GM12891 (cell line): ENCODE measurements around the gene UBR2.

Source experiments
- PAX5 ChIP-seq: IDR thresholded peaks from 2 replicates; pipeline ENCODE4 v1.6.1; 2011; ENCODE audit warnings: low read length, moderate library complexity, mild to moderate bottlenecking; ENCODE audit not compliant: insufficient read depth, severe bottlenecking
- POLR2A ChIP-seq: IDR thresholded peaks from 2 replicates; pipeline ENCODE4 v1.6.1; 2011; ENCODE audit warnings: low read depth, low read length, control low read depth
- POLR2AphosphoS5 ChIP-seq: IDR thresholded peaks from 2 replicates; pipeline ENCODE4 v1.6.1; 2011; ENCODE audit warnings: low read depth, low read length, control low read depth
- POU2F2 ChIP-seq: IDR thresholded peaks from 2 replicates; pipeline ENCODE4 v1.6.1; 2011; ENCODE audit warnings: low read depth, mild to moderate bottlenecking, control low read depth, low read length, moderate library complexity
- SPI1 ChIP-seq: IDR thresholded peaks from 2 replicates; pipeline ENCODE4 v1.6.1; 2011; ENCODE audit warnings: low read depth, low read length, control low read depth
- TAF1 ChIP-seq: IDR thresholded peaks from 2 replicates; pipeline ENCODE4 v1.6.1; 2011; ENCODE audit warnings: low read depth, low read length, control low read depth

DNA sequence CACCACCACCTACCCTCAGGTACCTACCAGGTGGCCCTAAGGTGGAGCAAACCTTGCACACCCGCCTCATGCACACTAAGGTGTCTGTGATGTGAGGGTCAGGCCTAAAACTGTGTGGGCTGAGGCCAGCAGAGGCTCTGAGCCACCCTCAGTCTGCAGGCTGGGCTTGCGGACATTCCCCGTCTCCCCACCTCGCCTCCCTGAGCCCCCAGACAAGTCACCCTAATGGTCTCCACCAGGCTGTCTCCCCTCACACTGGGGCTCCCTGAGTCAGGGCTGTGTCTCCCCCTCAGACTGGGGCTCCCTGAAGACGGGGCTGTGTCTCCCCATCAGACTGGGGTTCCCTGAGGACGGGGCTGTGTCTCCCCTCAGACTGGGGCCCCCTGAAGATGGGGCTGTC lies 146.0 kb downstream of the UBR2 start:
- TF ChIP-seq POLR2AphosphoS5 (no peak), TAF1 (no peak), POLR2A (no peak), SPI1 (no peak), POU2F2 (no peak), PAX5 (no peak)
